Neutrophil (primary cell): ENCODE measurements around the gene MRM3.
"Not testable (repeated sequence)": the region's sequence is repeated elsewhere in the genome, so short reads cannot be mapped to it uniquely, and the experiment has no call there.

Source experiments
- H3K27ac ChIP-seq: fragments of 200-600 bp; sonication (generic); 2 replicates; pipeline ENCODE4 v1.5.1; 2016; ENCODE audit warnings: mild to moderate bottlenecking, moderate library complexity
- H3K27me3 ChIP-seq: fragments of 200-600 bp; sonication (generic); 2 replicates; pipeline ENCODE4 v1.6.0; 2016; ENCODE audit warnings: mild to moderate bottlenecking
- H3K36me3 ChIP-seq: fragments of 200-600 bp; sonication (generic); 2 replicates; pipeline ENCODE4 v1.5.1; 2017
- H3K4me1 ChIP-seq, 2 experiments: fragments of 200-600 bp in 1 of 2; sonication (generic) in 1 of 2; 1 replicate in 1 of 2; 2 replicates in 1 of 2; pipeline versions ENCODE4 v1.5.1 to v1.6.1; 2013 to 2016; ENCODE audit warnings: low read depth in 1 of 2, low read length in 1 of 2, mild to moderate bottlenecking in 1 of 2, moderate library complexity in 1 of 2; ENCODE audit not compliant: control insufficient read depth in 1 of 2, insufficient read depth in 1 of 2
- H3K4me3 ChIP-seq, 2 experiments: fragments of 200-600 bp in 1 of 2; sonication (generic) in 1 of 2; 1 replicate in 1 of 2; 2 replicates in 1 of 2; pipeline ENCODE4 v1.5.1; 2013 to 2016; ENCODE audit warnings: low read depth in 1 of 2, low read length in 1 of 2, mild to moderate bottlenecking in 1 of 2, moderate library complexity in 1 of 2
- H3K9me3 ChIP-seq: fragments of 200-600 bp; sonication (generic); 2 replicates; pipeline ENCODE4 v1.5.1; 2016
- CTCF ChIP-seq: fragments of 200-600 bp; sonication (generic); IDR thresholded peaks from 2 replicates; pipeline ENCODE4 v1.5.1; 2016; ENCODE audit warnings: antibody characterized with exemption

The MRM3 gene

DNA sequence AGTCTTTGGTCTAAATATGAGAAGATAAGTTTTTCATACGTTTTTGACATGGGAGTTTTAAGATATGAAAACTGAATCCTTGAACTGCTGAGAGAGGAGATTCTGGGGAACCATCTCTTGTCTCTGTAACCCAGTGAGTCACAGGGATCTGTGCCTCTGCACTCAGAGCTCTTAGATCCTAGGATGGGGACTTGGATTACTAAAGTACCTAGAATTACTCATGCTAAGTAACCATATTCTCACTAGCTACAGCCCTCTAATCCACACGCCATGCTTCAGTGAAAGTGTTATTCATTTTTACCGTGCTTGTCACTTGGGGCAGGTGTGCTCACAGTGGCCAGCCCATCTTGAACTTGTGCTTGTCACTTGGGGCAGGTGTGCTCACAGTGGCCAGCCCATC is 2.0 kb downstream of the MRM3 start:
- no peak for TF ChIP-seq CTCF
- no peaks in the 10 kb centered on the region for H3K9me3 ChIP-seq
- H3K4me1 ChIP-seq = peaks cover 11 to 20% of the 10 kb centered on the region in 2 experiments
- H3K36me3 ChIP-seq = peaks cover 13% of the 10 kb centered on the region
- H3K27me3 ChIP-seq = no peaks in the 10 kb centered on the region
- H3K4me3 ChIP-seq = no peak overlapping the region
- H3K27ac ChIP-seq = no peak overlapping the region

GRCh38 chr17:785901-786300 is 3.7 kb downstream of the MRM3 start:
- peaks cover 25% of the 10 kb centered on the region for H3K36me3 ChIP-seq

GRCh38 chr17:787641-788221 is 5.6 kb downstream of the MRM3 start:
- H3K4me1 ChIP-seq = peaks cover 9 to 17% of the 10 kb centered on the region in 2 experiments
- TF ChIP-seq CTCF = no peak
- no peak overlapping the region for H3K27ac ChIP-seq
- no peaks in the 10 kb centered on the region for H3K27me3 ChIP-seq
- H3K9me3 ChIP-seq = no peaks in the 10 kb centered on the region
- H3K4me3 ChIP-seq = no peak overlapping the region
- peaks cover 35% of the 10 kb centered on the region for H3K36me3 ChIP-seq

More at GRCh38 chr17:785901-786300, 3.7 kb downstream of the MRM3 start:
- H3K4me1 ChIP-seq = peaks cover 10 to 20% of the 10 kb centered on the region in 2 experiments
- not testable (repeated sequence) for H3K27me3 ChIP-seq, H3K27ac ChIP-seq, H3K4me3 ChIP-seq, H3K9me3 ChIP-seq

DNA sequence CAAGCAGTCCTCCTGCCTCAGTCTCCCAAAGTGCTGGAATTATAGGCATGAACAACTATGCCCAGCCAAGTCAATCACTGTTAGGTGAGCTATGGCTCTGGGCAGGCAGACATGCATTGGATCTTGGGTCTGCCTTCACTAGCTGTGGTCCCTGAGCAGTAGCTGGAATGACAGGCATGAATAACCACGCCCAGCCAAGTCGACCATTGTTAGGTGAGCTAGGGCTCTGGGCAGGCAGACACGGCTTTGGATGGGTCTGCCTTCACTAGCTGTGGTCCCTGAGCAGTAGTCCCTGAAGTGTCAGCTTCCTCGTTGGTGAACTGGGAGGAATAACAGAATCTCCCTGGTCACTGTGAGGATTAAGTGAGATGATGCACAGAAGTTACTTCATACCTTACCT is 6.4 kb downstream of the MRM3 start:
- Histone ChIP-seq H3K27ac (no peak overlapping the region), H3K4me1 (peaks cover 9 to 12% of the 10 kb centered on the region in 2 experiments), H3K27me3 (no peaks in the 10 kb centered on the region), H3K9me3 (no peaks in the 10 kb centered on the region), H3K4me3 (no peak overlapping the region), H3K36me3 (peaks cover 38% of the 10 kb centered on the region)
- no peak for TF ChIP-seq CTCF

DNA sequence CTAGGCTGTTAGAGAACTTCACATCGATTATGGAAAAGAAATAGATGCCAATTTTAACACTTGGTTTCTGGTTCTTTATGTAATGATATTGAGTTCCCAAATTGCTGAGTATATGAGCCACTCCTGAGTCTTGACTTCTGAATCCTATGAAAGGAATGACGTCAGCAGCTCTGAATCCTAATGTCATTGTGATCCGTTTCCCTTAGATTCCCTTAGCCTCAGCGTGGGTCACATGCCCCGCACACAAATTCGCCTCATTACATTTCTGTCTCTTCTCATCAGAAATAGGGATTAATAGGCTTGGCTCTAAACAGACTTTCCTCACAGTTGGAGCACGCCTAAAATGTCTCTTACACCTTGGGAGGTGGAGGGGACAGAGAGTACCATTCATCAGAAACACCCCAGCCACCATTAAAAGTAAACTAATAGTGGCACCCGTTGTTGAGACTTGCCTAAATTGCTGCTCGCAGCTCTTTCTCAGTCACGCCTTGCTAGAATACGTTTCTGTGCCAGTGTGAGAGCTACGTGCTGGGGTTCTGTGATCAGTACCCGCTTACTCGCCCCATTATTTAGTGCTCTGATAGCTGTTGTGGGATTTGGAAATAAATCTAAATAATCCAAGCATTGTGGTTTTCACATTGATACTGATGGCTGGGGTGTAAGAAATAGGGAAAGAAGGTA is 7.1 kb downstream of the MRM3 start:
- H3K27ac ChIP-seq = no peak overlapping the region

GRCh38 chr17:789931-790873 is 8.0 kb downstream of the MRM3 start:
- Histone ChIP-seq H3K36me3 (peaks cover 38% of the 10 kb centered on the region), H3K4me1 (peaks cover 9 to 12% of the 10 kb centered on the region in 2 experiments)
- H3K27ac ChIP-seq, H3K9me3 ChIP-seq, H3K4me3 ChIP-seq, H3K27me3 ChIP-seq: not testable (repeated sequence)

More for the DNA sequence above, 7.1 kb downstream of the MRM3 start:
- H3K4me1 ChIP-seq = peaks cover 9 to 12% of the 10 kb centered on the region in 2 experiments
- H3K27me3 ChIP-seq = no peaks in the 10 kb centered on the region
- no peak overlapping the region for H3K4me3 ChIP-seq
- H3K36me3 ChIP-seq = peaks cover 38% of the 10 kb centered on the region
- no peak for TF ChIP-seq CTCF
- H3K9me3 ChIP-seq = no peaks in the 10 kb centered on the region

GRCh38 chr17:790874-791247 is 8.7 kb downstream of the MRM3 start:
- H3K27ac ChIP-seq, H3K4me3 ChIP-seq, H3K9me3 ChIP-seq, H3K27me3 ChIP-seq: not testable (repeated sequence)
- Histone ChIP-seq H3K36me3 (peaks cover 38% of the 10 kb centered on the region), H3K4me1 (peaks cover 9 to 12% of the 10 kb centered on the region in 2 experiments)
